LHCN-M2 (cell line): ENCODE data around the gene CARS2. TPM values are rescaled to one million over a fixed set of nuclear protein-coding genes. Genes with fewer than 3 reads are reported as not detected.
"Not testable (repeated sequence)": the region's sequence is repeated elsewhere in the genome, so short reads cannot be mapped to it uniquely, and the experiment has no call there.

ENCODE experiments used
- DNase-seq: peaks from one replicate; pipeline ENCODE4 v3.0.0-alpha.2; 2012; ENCODE audit warnings: low read depth
- total RNA-seq: library from RNA; depleted of rRNA; stranded (reverse); fragments of >200 nt; gene quantifications from 2 replicates; pipeline ENCODE4 v1.2.3, GENCODE V29; 2014

Gene CARS2
- total RNA-seq, 1 experiment from 2014 or later, result 114 TPM

DNA sequence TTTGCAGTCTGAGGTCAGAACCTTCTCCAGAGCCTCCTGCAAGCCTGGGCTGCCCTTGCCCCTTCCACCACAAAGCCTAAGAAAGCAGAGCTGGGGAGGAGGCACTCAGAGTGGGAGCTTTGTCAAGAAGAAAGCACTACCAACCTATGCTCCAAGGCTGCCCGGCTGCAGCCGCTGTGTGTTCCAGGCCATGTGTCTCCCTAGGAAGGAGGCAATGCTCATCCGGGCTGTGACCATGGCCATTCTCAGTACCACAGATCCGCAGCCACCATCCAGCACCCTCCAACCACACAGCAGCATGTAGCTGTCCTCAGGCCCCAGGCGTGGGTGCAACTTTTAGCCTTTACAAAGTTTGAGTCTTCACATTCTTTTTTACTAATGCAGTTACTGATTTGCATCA lies 22.0 kb downstream of the CARS2 start:
- no peak for DNase-seq

DNA sequence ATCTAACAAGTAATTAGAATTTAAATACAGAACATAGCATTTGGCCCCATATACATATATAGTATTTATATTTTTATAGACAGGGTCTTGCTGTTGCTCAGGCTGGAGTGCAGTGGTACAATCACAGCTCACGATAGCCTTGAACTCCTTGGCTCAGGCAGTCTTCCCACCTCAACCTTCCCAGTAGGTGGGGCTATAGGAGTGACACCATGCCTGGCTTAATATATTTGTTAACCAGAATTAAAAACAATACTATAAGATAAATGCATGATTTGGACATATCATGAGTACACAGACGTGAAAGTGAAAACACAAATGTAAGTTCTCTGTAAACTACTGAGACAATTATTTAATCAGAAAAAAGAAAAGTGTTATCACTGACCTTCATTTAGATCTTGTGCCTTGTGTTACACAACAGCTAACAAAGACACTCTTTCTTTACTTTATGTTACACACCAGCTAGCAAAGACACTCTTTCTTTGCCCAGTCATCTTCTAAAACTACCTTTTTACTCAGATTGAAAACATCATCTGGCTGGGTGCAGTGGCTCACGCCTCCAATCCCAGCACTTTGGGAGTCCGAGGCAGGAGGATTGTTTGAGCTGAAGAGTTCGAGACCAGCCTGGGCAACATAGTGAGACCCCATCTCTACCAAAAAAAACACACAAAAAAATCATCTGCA lies 22.6 kb downstream of the CARS2 start:
- DNase-seq, result no peak

DNA sequence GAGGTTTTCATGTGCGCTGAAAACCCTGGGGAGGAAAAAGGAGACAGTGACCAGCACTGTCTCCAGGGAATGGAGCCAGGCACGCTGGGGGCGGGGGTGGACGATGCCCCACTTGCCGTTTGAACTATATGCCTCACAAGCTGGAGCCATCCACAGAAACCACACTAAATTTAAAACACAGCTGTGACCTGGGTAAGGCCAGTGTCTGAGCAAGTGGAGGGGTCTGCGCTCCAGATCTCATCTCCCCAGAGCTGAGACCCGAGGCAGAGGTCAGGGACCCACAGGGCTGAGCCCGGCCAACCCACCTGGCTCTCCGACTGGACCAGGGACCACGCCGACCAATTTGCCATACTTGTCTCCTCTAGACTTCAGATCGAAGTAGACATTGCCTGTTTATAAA lies 23.2 kb downstream of the CARS2 start:
- no peak for DNase-seq

DNA sequence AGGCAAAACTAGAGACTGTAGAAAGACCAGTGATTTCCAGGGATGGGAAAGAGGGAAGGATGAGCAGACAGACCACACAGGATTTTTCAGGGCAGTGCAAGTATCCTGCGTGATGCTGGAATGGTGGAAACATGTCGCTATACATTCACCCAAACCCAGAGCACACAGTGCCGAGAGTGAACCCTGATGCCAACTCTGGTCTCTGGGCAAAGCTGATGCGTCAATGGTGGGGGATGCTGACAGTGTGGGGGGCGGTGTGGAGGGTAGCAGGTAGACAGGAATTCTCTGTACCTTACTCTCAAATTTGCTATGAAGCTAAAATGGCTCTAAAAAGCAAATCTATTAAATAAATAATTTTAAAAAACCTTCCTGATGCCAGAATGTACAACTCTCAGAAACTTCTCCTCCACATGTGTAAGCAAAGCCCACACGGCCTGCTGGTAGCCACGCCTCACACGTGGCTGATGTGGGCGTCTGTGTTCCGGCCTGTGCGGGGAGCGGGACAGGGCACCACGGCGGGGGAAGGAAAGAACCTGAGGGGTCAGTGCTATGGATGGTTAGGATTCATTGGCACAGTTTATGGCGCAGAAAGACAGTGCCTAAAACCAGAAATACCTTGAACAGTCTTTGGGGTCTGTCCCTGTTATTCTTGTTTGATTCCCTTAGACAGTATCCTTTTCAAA lies 23.9 kb downstream of the CARS2 start:
- DNase-seq, result no peak

DNA sequence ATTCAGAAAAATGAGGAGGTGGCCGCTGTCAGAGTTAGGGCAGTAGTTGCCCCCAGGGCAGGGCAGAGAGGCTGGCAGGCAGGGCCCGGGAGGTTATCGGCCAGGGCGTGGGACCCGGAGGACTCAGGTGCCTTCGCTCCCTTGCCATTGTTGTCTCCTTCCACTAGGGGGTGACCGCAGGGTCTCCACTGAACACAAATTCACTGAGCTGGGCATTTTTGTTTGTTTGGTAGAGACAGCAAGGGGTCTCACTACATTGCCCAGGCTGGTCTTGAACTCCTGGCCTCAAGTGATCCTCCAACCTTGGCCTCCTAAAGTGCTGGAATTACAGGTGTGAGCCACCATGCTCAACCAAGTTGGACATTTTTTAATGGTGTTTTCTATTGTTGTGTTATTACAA lies 25.1 kb downstream of the CARS2 start:
- DNase-seq, result peak; percentile 20

DNA sequence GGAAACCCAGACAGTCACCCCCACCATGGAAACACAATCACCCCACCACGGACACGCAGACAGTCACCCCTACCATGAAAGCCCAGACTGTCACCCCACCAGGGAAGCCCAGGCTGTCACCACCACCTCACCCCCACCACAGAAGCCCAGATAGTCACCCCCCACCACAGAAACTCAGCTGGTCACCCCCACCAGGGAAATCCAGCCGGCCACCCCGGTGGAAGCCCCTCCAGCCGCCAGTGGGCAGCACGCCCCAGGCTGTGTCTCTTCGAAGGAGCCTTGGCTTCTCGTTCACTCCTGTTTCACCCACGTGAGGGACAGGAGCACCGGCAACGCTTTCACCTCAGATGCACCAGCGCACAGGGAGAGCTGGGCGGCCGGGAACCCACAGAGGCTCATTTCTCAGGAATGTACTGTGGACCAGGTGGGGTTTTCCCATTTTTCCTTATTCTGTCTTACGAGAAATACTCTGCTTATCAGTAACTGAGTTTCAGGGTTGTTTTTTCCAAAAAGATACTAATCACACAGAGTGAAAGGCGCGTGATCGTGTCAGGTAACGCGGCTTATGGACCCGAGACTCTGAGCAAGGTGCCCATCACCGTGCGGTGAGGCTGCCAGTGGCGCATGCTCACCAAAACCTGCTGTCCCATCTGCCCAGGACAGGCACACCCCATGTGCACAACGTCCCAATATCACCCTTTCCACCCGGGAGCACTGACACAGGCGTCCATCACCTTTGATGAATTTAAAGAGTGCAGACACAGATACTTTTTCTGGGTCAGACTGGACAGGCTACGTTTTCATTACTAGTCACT lies 28.0 kb downstream of the CARS2 start:
- DNase-seq, result no peak

DNA sequence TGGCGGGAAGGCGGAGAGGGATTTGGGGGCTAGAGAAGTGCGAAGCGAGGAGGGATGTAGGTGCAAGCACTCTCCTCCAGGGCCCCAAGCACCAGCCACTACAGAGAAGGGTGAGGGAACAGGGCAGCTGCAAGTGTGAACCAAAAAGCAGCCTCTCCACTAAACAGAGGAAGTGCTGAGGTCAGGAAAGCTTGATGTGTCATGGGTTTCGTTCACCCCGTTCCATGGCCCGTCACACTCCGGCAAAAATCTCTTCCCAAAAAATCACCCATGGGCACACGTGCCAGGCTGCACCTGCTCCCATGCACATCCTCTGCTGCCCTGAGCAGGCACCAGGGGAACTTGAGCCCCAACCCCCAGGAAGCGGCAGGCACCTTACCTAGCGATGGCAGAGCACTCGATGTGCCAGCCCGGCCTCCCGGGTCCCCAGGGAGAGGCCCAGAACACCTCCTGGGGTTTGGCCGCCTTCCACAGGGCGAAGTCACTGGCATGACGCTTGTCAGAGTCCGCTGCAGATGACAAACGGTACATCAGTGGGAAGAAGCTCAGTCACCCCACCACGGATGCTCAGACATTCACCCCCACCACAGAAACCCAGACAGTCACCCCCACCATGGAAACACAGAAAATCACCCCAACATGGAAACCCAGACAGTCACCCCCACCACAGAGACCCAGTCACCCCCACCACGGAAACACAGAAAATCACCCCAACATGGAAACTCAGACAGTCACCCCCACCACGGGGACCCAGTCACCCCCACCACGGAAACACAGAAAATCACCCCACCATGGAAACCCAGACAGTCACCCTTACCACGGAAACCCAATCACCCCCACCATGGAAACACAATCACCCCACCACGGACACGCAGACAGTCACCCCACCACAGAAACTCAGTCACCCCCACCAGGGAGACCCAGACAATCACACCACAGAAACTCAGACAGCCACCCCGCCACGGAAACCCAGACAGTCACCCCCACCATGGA lies 29.0 kb downstream of the CARS2 start:
- DNase-seq, result no peak

DNA sequence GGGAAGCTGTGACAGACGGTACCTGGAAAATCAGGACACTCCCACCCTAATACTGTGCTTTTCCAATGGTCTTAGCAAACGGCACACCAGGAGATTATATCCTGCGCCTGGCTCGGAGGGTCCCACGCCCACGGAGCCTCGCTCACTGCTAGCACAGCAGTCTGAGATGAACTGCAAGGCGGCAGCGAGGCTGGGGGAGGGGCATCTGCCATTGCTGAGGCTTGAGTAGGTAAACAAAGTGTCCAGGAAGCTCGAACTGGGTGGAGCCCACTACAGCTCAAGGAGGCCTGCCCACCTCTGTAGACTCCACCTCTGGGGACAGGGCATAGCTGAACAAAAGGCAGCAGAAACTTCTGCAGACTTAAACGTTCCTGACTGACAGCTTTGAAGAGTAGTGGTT lies 36.1 kb downstream of the CARS2 start:
- not testable (repeated sequence) for DNase-seq

DNA sequence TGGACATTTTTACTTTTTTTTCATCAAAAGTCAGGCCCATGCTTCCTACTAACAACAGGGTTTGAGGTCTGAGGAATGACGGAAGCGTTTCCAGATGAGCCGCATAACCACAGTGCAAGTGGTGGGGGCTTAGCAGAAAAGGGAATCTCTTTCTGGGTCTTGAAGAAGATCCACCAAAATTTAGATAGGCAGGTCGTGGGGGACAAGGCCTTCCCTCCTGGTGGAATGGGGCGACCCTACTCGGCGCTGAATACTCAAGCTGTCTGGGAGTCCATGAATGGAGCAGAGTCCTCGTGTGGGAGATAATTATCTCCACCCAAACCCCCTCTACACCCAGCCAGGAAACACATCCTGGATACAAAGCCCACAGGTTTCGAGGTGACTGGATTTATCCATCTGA lies 36.9 kb downstream of the CARS2 start:
- DNase-seq, result no peak

DNA sequence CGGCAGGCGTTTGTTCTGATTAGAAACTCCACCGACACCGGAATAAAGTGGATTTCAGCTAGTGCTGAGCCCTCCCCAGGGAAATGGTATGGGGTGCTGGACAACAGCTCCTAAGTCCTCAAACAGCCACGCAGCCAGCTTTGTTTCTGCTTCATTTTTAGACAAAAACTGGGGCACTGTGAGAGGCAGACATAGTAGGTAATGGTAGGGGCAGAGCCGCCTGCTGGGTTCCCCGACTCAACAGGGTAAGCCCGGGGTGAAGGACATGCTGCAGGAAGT lies 39.7 kb downstream of the CARS2 start:
- no peak for DNase-seq

DNA sequence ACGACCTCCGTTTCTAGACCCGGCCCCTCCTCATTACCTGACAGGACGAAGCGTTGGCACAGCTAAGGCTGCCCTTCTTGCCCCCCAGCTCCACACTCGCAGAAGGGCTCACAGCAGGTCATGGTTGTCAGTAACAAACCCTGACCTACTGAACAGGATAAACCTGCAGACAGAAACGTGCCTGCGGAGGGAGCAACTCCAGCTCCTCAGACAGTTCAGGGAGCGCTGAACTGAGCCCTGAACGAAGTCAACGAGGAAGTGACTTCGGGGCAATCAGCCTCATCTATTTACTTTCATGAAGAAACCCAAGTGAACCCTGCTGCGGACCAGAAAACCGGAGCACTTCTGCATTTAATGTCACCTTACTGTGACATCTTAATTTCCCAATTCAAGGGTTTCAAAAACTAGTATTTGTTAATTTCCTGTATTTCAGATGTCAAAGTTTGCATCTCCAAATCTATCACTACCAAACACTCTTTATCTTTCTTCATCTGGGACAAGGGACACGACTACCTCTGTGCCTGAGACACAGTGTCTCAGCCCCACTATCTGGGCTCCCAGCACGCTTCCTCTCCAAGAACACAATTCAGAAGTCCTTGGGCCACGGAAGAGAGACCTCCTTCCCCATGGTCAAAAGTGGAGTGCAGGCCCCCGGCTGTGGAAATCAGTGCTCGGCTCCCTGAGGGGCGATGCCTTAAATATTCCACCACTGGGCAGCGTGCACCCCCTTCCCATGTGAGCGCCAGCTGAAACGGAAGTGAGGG lies 40.2 kb downstream of the CARS2 start:
- DNase-seq, result no peak

DNA sequence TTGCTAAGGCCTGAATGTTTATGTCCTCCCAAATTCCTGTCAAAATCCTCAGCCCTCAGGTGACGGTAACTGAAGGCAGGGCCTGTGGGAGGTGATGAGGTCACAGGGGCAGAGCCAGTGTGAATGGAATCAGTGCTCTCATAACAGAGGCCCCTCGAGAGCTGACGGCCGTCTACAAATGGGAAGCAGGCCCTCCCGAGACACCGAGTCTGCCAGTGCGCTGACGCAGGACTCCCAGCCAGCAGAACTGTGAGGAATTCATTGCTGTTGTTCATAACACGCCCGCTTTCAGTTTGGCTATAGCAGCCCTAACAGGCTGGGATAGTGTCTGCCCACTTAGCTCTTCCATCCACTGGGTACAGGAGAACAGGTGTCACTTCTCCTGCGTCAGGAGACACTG lies 41.2 kb downstream of the CARS2 start:
- no peak for DNase-seq

DNA sequence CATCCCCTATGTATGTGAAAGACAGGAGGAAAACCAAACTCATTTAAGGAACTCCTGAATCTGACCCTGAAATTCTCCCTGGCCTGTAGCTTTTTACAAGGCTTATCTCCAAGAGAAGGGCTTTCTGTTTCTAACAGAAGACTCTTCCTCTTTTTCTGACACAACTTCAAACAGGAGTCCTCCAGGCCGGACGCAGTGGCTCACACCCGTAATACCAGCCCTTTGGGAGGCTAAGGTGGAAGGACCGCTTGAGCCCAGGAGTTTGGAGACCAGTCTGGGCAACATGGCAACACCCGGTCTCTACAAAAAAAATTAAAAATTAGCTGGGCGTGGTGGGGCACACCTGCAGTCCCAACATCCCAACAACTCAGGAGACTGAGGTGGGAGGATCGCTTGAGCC lies 41.9 kb downstream of the CARS2 start:
- DNase-seq, result no peak

DNA sequence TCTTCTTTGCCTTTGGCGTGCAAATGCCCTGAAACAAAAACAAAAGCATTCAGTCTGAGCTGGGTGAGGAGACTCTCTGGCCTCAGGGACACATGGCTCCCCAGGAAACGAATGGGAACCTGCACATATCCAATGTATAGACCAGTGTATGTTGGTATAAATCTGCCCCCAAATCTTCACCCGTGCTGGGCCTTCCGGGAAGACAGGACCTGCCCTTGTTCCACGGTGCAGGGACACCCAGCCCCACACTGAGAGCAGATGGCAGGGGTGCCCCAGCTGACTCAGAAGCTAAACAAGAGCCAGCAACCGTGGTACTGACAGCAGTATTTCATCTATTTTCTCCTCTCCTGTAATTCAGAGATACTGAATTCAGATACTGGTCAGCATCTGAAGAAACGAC lies 42.4 kb downstream of the CARS2 start:
- no peak for DNase-seq

DNA sequence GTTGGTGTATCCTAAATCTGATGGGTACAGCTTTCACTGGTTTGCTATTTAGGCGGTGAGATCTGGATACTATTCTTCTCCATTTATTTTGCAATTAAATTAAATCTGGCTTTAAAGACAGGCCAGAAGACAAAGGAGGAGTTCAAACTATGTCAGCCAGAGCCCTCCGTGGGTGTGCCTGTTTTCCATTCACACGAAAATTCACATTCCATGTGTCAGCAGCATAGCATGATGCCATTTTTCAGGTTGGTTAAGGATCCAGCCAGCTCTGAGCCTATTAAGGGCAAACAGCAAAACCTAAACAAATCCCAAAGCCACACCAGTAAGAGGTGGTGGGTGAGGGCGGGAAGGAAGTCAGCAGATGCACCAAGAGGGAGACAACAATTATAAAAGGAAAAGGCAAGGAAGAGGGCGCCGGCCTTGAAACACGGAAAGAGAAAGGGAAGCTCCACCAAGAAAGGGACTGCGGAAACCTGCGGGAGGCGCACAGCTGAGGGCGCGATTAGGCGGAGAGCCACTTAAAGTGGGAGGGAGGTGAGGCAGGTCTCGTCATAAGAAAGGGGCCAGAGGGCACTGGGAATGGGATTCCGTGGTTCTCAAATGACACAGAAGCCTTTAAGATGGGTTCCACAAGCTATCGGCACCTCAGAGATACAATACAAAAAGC lies 43.0 kb downstream of the CARS2 start:
- no peak for DNase-seq

DNA sequence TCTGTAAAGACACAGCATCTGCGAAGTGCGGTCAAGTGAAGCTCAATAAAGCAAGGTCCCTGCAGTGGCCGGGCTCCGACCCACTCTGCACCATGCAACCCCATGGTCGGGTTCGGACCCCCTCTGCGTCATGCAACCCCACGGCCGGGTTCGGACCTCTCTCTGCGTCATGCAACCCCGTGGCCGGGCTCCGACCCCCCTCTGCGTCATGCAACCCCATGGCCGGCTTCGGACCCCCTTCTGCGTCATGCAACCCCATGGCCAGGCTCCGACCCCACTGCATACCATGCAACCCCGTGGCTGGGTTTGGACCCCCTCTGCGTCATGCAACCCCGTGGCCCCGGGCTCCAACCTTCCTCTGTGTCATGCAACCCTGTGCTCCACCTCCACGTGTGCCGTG lies 43.8 kb downstream of the CARS2 start:
- no peak for DNase-seq

DNA sequence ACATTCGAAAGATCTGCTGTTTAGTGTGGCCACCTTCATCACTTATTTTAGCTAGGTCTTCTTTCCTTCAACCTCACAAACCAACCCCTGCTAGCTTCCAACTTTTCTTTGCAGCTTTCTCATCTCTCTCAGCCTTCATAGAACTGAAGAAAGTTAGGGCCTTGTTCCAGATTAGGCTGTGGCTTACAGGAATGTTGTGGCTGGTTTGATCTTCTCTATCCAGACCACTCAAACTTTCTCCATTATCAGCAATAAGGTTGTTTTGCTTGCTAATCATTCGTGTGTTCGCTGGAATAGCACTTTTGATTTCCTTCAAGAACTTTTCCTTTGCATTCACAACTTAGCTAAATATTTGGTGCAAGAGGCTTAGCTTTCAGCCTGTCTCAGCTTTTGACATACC lies 44.7 kb downstream of the CARS2 start:
- no peak for DNase-seq

DNA sequence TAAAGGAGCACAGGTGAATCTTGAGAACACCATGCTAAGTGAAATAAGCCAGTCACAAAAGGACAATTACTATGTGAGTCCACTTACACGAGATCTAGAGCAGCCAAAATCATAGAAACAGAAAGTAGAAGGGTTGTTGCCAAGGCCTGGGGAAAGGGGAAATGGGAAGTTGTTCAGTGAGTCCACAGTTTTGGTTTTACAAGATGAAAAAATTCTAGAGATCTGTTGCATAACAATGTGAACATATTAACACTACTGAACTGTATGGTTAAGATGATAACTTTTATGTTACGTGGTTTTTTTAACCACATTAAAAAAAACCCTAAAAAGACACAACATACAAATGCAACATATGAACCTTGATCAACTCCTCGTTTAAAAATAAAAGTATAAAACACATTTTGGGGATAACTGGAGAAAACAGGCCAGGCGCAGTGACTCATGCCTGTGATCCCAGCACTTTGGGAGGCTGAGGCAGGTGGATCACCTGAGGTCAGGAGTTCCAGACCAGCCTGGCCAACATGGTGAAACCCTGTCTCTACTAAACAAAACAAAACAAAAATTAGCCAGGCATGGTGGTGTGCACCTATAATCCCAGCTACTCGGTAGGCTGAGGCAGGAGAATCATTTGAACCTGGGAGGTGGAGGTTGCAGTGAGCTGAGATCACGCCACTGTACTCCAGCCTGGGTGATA lies 47.6 kb downstream of the CARS2 start:
- DNase-seq, result not testable (repeated sequence)

DNA sequence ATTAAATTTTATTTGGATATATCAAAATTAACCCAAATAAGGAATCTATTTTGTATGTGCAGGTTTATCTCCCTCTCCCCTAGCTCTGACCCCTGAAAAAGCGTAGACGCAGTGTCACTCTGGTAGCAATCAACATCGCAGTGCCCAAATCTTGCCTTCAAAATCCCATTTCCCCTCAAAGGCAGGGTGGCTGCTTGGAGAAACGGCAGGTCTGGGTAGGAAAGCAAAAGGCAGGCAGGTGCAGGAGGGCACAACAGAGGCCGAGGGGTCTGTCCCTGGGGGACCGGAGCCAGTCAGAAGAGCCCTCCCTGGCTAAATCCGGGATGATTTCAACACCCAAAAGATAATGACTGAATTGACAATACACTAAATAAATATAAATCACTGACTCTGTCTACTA lies 48.7 kb downstream of the CARS2 start:
- no peak for DNase-seq

DNA sequence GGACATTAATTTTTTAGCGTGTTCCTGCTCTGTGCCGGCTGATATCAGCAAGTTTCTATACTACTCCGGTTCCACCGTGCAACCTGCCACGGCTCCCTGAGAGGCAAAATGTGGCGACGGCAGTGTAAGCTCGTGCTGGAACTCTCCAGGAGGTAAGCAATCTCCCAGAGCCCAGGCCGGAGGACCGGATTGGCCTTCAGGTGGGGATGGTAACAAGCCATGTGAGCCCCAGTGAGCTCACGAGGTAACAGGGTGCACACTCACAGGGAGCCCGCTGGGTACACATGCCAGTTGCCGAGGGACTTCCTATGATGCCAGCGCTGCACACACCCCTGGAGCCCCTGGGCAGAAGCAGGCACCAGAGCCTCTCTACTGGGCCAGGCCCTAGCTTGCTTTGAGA lies 52.1 kb downstream of the CARS2 start:
- no peak for DNase-seq
